ENCODE results near the gene TCAIM.

GRCh38 chr3:44348993-44349392, 10.4 kb downstream of the TCAIM start:
- TF ChIP-seq POLR2A (IDR thresholded peaks at IDR 0.05) (no peak), CTCF (IDR thresholded peaks at IDR 0.05) (no peak)

Data from thyroid gland (tissue), 4 donors.